ENCODE data around the gene CASD1.

GRCh38 chr7:94471604-94472003, 38.0 kb upstream of the CASD1 start:
- TF ChIP-seq CTCF (IDR thresholded peaks at IDR 0.05) (no peak), POLR2A (IDR thresholded peaks at IDR 0.05) (no peak)

Data from Peyer's patch (tissue), 4 donors.